Glutamatergic neuron (in vitro differentiated cells): ENCODE data around the gene DPH1. TPM values are rescaled to one million over a fixed set of nuclear protein-coding genes. Genes with fewer than 3 reads are reported as not detected.

Experiments
- DNase-seq: peaks from one replicate; pipeline ENCODE4 v3.0.0; 2022
- H3K27ac Mint-ChIP-seq: one replicate; pipeline ENCODE4 v1.8.0; 2020; ENCODE audit warnings: mild to moderate bottlenecking, mixed read lengths, inconsistent platforms; ENCODE audit not compliant: unreplicated experiment
- H3K27me3 Mint-ChIP-seq: one replicate; pipeline ENCODE4 v1.8.0; 2020; ENCODE audit warnings: mild to moderate bottlenecking, moderate library complexity, mixed read lengths, inconsistent platforms; ENCODE audit not compliant: unreplicated experiment
- H3K36me3 Mint-ChIP-seq: one replicate; pipeline ENCODE4 v1.8.0; 2020; ENCODE audit warnings: mild to moderate bottlenecking, mixed read lengths, inconsistent platforms; ENCODE audit not compliant: unreplicated experiment
- H3K4me1 Mint-ChIP-seq: one replicate; pipeline ENCODE4 v1.8.0; 2020; ENCODE audit warnings: mild to moderate bottlenecking, low read depth, mixed read lengths, inconsistent platforms; ENCODE audit not compliant: unreplicated experiment
- H3K4me3 Mint-ChIP-seq: one replicate; pipeline ENCODE4 v1.8.0; 2020; ENCODE audit warnings: mild to moderate bottlenecking, mixed read lengths, inconsistent platforms; ENCODE audit not compliant: unreplicated experiment
- H3K9me3 Mint-ChIP-seq: one replicate; pipeline ENCODE4 v1.8.0; 2020; ENCODE audit warnings: mild to moderate bottlenecking, moderate library complexity, mixed read lengths, inconsistent platforms; ENCODE audit not compliant: unreplicated experiment
- CTCF ChIP-seq: fragments of 200-600 bp; sonication (generic); IDR thresholded peaks from one replicate; pipeline ENCODE4 v1.5.0; 2021; ENCODE audit not compliant: partially characterized antibody, unreplicated experiment
- total RNA-seq: library from RNA; stranded (reverse); fragmentation: NEBNext Ultra II Directional; extraction: Animal tissue kit (Norgen Biotek cat#: 25700); gene quantifications from one replicate; pipeline ENCODE4 v1.2.1, GENCODE V29; 2021; ENCODE audit not compliant: unreplicated experiment

The DPH1 gene
- total RNA-seq, 1 donor from 2014 or later: 36.4 TPM

- no peak for DNase-seq
- H3K9me3 Mint-ChIP-seq: peaks cover 24% of the 10 kb centered on the region
- peak overlapping the region; percentile 62 for H3K27ac Mint-ChIP-seq
- peak overlapping the region; percentile 81 for H3K4me3 Mint-ChIP-seq
- H3K4me1 Mint-ChIP-seq: peaks cover 46% of the 10 kb centered on the region
- no peak for TF ChIP-seq CTCF
- H3K36me3 Mint-ChIP-seq: no peaks in the 10 kb centered on the region
- peaks cover 26% of the 10 kb centered on the region for H3K27me3 Mint-ChIP-seq
These were observed 33.8 kb upstream of the DPH1 start for GRCh38 chr17:1995907-1996799.

GRCh38 chr17:1996800-1997288, 33.1 kb upstream of the DPH1 start:
- Mint-ChIP-seq H3K4me3 (peak overlapping the region; percentile 81), H3K27ac (peak overlapping the region; percentile 89), H3K9me3 (peaks cover 23% of the 10 kb centered on the region), H3K27me3 (peaks cover 28% of the 10 kb centered on the region), H3K36me3 (no peaks in the 10 kb centered on the region), H3K4me1 (peaks cover 40% of the 10 kb centered on the region)
- no peak for DNase-seq
- TF ChIP-seq CTCF: no peak

GRCh38 chr17:1997289-1997926, 32.5 kb upstream of the DPH1 start:
- H3K27me3 Mint-ChIP-seq: peaks cover 28% of the 10 kb centered on the region
- H3K4me1 Mint-ChIP-seq: peaks cover 40% of the 10 kb centered on the region
- TF ChIP-seq CTCF: no peak
- H3K27ac Mint-ChIP-seq: peak overlapping the region; percentile 89
- DNase-seq: no peak
- peaks cover 23% of the 10 kb centered on the region for H3K9me3 Mint-ChIP-seq
- H3K36me3 Mint-ChIP-seq: no peaks in the 10 kb centered on the region
- peak overlapping the region; percentile 81 for H3K4me3 Mint-ChIP-seq

- no peak for TF ChIP-seq CTCF
These were observed 31.8 kb upstream of the DPH1 start for GRCh38 chr17:1997927-1998742.

More at GRCh38 chr17:1997927-1998742, 31.8 kb upstream of the DPH1 start:
- Mint-ChIP-seq H3K9me3 (peaks cover 26% of the 10 kb centered on the region), H3K4me3 (no peak overlapping the region), H3K27ac (no peak overlapping the region), H3K27me3 (peaks cover 30% of the 10 kb centered on the region), H3K4me1 (peaks cover 45% of the 10 kb centered on the region), H3K36me3 (no peaks in the 10 kb centered on the region)
- DNase-seq: peak; percentile 93
